Mesenchymal stem cell (in vitro differentiated cells and primary cell): ENCODE results near the gene DLAT. TPM values are rescaled to one million over a fixed set of nuclear protein-coding genes. Genes with fewer than 3 reads are reported as not detected.

Experiments
- DNase-seq: peaks from one replicate; pipeline ENCODE4 v3.0.0-alpha.2; 2013
- H2AFZ ChIP-seq: one replicate; pipeline ENCODE4 v1.6.1; 2013; ENCODE audit warnings: low read depth, mild to moderate bottlenecking, control low read depth, inconsistent platforms, low read length, moderate library complexity
- H2AK5ac ChIP-seq: 2 replicates; pipeline ENCODE4 v1.6.1; 2013; ENCODE audit warnings: low read length, moderate library complexity, mild to moderate bottlenecking, inconsistent platforms; ENCODE audit not compliant: severe bottlenecking
- H2BK120ac ChIP-seq: one replicate; pipeline ENCODE4 v1.6.1; 2013; ENCODE audit warnings: low read depth, mild to moderate bottlenecking, inconsistent platforms, low read length, moderate library complexity
- H2BK12ac ChIP-seq, 2 experiments: one replicate each; pipeline ENCODE4 v1.6.1; 2013; ENCODE audit warnings: inconsistent platforms in 2 of 2, low read length in 2 of 2, mild to moderate bottlenecking in 2 of 2, moderate library complexity in 2 of 2, control low read depth in 1 of 2
- H2BK15ac ChIP-seq: one replicate; pipeline ENCODE4 v1.6.1; 2013; ENCODE audit warnings: mild to moderate bottlenecking, low read depth, inconsistent platforms; ENCODE audit not compliant: poor library complexity, severe bottlenecking
- H2BK5ac ChIP-seq: 2 replicates; pipeline ENCODE4 v1.6.1; 2013; ENCODE audit warnings: low read depth, mild to moderate bottlenecking, low read length, control low read depth, inconsistent platforms; ENCODE audit not compliant: poor library complexity, severe bottlenecking
- H3K14ac ChIP-seq, 2 experiments: one replicate each; pipeline ENCODE4 v1.6.1; 2013; ENCODE audit warnings: inconsistent platforms in 2 of 2, low read length in 2 of 2, control low read depth in 1 of 2, mild to moderate bottlenecking in 1 of 2, moderate library complexity in 1 of 2
- H3K18ac ChIP-seq, 2 experiments: one replicate each; pipeline ENCODE4 v1.6.1; 2013; ENCODE audit warnings: inconsistent platforms in 2 of 2, low read length in 2 of 2, control low read depth in 1 of 2, low read depth in 1 of 2, mild to moderate bottlenecking in 1 of 2
- H3K23ac ChIP-seq, 2 experiments: one replicate each; pipeline ENCODE4 v1.6.1; 2013; ENCODE audit warnings: inconsistent platforms in 2 of 2, low read length in 2 of 2, mild to moderate bottlenecking in 2 of 2, moderate library complexity in 2 of 2, control low read depth in 1 of 2
- H3K27ac ChIP-seq: 2 replicates; pipeline ENCODE4 v1.5.1; 2013; ENCODE audit warnings: mild to moderate bottlenecking, moderate library complexity, low read length, control low read depth, inconsistent platforms; ENCODE audit not compliant: poor library complexity, severe bottlenecking
- H3K27me3 ChIP-seq, 2 experiments: 2 replicates each; pipeline versions ENCODE4 v1.6.1 to v1.7.0; 2013; ENCODE audit warnings: low read length in 2 of 2, mild to moderate bottlenecking in 2 of 2, moderate library complexity in 2 of 2, control low read depth in 1 of 2, inconsistent platforms in 1 of 2; ENCODE audit not compliant: control insufficient read depth in 1 of 2, insufficient read depth in 1 of 2
- H3K36me3 ChIP-seq, 2 experiments: 2 replicates each; pipeline versions ENCODE4 v1.6.1 to v1.7.0; 2013; ENCODE audit warnings: low read length in 2 of 2, control low read depth in 1 of 2, inconsistent platforms in 1 of 2, low read depth in 1 of 2, mild to moderate bottlenecking in 1 of 2; ENCODE audit not compliant: insufficient read depth in 2 of 2, control insufficient read depth in 1 of 2
- H3K4ac ChIP-seq, 2 experiments: one replicate each; pipeline ENCODE4 v1.6.1; 2013; ENCODE audit warnings: inconsistent platforms in 2 of 2, low read length in 2 of 2, mild to moderate bottlenecking in 2 of 2, moderate library complexity in 2 of 2, control low read depth in 1 of 2, low read depth in 1 of 2
- H3K4me1 ChIP-seq: 2 replicates; pipeline ENCODE4 v1.6.1; 2013; ENCODE audit warnings: low read depth, low read length, control low read depth; ENCODE audit not compliant: control insufficient read depth, insufficient read depth
- H3K4me2 ChIP-seq: 2 replicates; pipeline ENCODE4 v1.6.1; 2013; ENCODE audit warnings: low read length, mild to moderate bottlenecking, inconsistent platforms; ENCODE audit not compliant: poor library complexity, severe bottlenecking
- H3K4me3 ChIP-seq, 2 experiments: 2 replicates each; pipeline versions ENCODE4 v1.5.1 to v1.7.0; 2013; ENCODE audit warnings: low read length in 2 of 2, mild to moderate bottlenecking in 2 of 2, control low read depth in 1 of 2, low read depth in 1 of 2; ENCODE audit not compliant: insufficient read depth in 1 of 2
- H3K79me1 ChIP-seq: replicated peaks from 2 replicates; pipeline ENCODE4 v1.6.1; 2013; ENCODE audit warnings: mild to moderate bottlenecking, control low read depth, low read length, inconsistent platforms; ENCODE audit not compliant: poor library complexity, severe bottlenecking
- H3K9ac ChIP-seq: 2 replicates; pipeline ENCODE4 v1.7.0; 2013; ENCODE audit warnings: mild to moderate bottlenecking, low read length, moderate library complexity
- H3K9me3 ChIP-seq: 2 replicates; pipeline ENCODE4 v1.7.0; 2013; ENCODE audit warnings: mild to moderate bottlenecking, low read length; ENCODE audit not compliant: control insufficient read depth
- H4K8ac ChIP-seq: one replicate; pipeline ENCODE4 v1.6.1; 2013; ENCODE audit warnings: inconsistent platforms, mild to moderate bottlenecking, low read length, moderate library complexity
- H4K91ac ChIP-seq: one replicate; pipeline ENCODE4 v1.6.1; 2013; ENCODE audit warnings: mild to moderate bottlenecking, low read length, inconsistent platforms
- WGBS: methylation state at CpG from one replicate; pipeline ENCODE4 v1.1.7; 2013; ENCODE audit warnings: mixed read lengths; 5-methylcytosine and 5-hydroxymethylcytosine counted together
- small RNA-seq: library from polyadenylated mRNA; stranded (forward); fragments of <200 nt; extraction: miRNeasy Mini kit (QIAGEN cat#:217004); gene quantifications from one replicate; pipeline ENCODE3, GENCODE V24; 2013; ENCODE audit warnings: low read depth

DLAT gene

DNA sequence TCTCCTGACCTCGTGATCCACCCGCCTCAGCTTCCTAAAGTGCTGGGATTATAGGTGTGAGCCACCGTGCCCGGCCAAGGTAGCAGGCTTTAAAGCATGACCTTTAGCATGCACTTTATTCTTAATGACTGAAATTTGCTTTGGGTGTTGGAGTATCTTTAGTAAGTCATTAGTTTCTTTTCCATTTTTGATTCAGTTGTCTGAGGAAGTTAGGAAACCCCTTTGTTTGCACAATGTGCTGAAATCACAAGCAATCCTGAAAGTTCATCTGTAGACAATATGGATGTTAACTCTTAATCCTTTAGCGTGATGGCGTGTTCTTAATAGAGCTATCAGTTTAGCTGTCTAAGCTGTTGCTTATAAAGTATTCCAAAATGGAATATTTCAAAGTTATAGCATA is 78.2 kb downstream of the DLAT start:
- Histone ChIP-seq H3K9ac (no peak overlapping the region), H3K9me3 (no peaks in the 10 kb centered on the region), H2AK5ac (no peak overlapping the region), H2BK12ac (no peak overlapping the region), H4K8ac (no peak overlapping the region), H3K4me3 (no peak overlapping the region), H2BK120ac (no peak overlapping the region), H3K79me1 (no peaks in the 10 kb centered on the region), H3K4ac (no peak overlapping the region), H3K4me2 (no peak overlapping the region), H2BK15ac (no peak overlapping the region), H3K27me3 (no peaks in the 10 kb centered on the region), H2BK5ac (no peak overlapping the region), H3K23ac (no peak overlapping the region), H3K36me3 (peaks cover 0 to 3% of the 10 kb centered on the region in 2 experiments), H2AFZ (no peak overlapping the region), H4K91ac (no peak overlapping the region), H3K14ac (no peak overlapping the region), H3K27ac (no peak overlapping the region), H3K18ac (no peak overlapping the region), H3K4me1 (no peaks in the 10 kb centered on the region)
- no peak for DNase-seq
- WGBS = 95% methylated on average over 6 of the region's 6 CpGs

- H3K18ac ChIP-seq = no peak overlapping the region
- H3K23ac ChIP-seq = no peak overlapping the region
- H3K27me3 ChIP-seq = no peaks in the 10 kb centered on the region
- no peak overlapping the region for H3K4ac ChIP-seq
- peaks cover 0 to 3% of the 10 kb centered on the region in 2 experiments for H3K36me3 ChIP-seq
- no peak overlapping the region for H4K8ac ChIP-seq
- no peak overlapping the region for H3K14ac ChIP-seq
- no peak overlapping the region for H2BK5ac ChIP-seq
- no peaks in the 10 kb centered on the region for H3K79me1 ChIP-seq
- no peak overlapping the region for H2BK15ac ChIP-seq
- no peak overlapping the region for H2BK12ac ChIP-seq
- H2AK5ac ChIP-seq = no peak overlapping the region
- H3K27ac ChIP-seq = no peak overlapping the region
- no peak overlapping the region for H2AFZ ChIP-seq
- no peak overlapping the region for H2BK120ac ChIP-seq
- no peak overlapping the region for H3K4me3 ChIP-seq
- no peak overlapping the region for H3K4me2 ChIP-seq
- no peaks in the 10 kb centered on the region for H3K4me1 ChIP-seq
- WGBS = 95% methylated on average over 6 of the region's 8 CpGs
- no peak overlapping the region for H4K91ac ChIP-seq
- H3K9me3 ChIP-seq = peaks cover 3% of the 10 kb centered on the region
- no peak overlapping the region for H3K9ac ChIP-seq
- no peak for DNase-seq
Observed at GRCh38 chr11:112106070-112106469, 80.9 kb downstream of the DLAT start.

Small RNA genes within 50 kb of the gene (small RNA-seq; reads per million reads assigned to genes)
- gene AP000907.3 = not detected
- gene RNU6-893P = not detected
